HG03280 (cell line): ENCODE data around the gene DDX11.
"Not testable (repeated sequence)": the region's sequence is repeated elsewhere in the genome, so short reads cannot be mapped to it uniquely, and the experiment has no call there.

Source experiments
- ATAC-seq: cut with Tn5 transposase; IDR thresholded peaks from one replicate; pipeline ENCODE4 v1.9.1; 2021; ENCODE audit warnings: mild to moderate bottlenecking, moderate library complexity; ENCODE audit not compliant: unreplicated experiment

The DDX11 gene

GRCh38 chr12:31073527-31074332, at the start of gene DDX11:
Gene DDX11 (plus strand): TSS chr12:31073860. CDS start chr12:31078394, 4,534 bp downstream.
- peak; percentile 89 for ATAC-seq

DNA sequence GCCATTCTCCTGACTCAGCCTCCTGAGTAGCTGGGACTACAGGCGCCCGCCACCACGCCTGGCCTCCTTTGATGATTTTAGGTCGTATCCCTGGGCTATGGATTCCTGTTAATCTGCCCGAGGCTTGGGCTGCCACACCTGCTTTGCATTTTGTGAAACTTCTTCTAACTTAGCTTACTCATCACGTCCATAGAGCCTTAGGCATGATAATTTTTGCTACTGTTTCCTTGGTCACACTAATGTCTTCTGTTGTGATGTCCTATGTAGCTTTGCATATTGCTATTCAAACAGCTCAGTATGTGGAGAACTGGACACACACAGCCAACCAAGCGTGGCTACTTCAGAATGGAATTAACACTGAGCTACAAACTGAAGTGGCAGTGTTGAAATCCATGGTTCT, 47.5 kb upstream of the DDX11 start:
- ATAC-seq, result no peak

GRCh38 chr12:31027006-31027405, 46.7 kb upstream of the DDX11 start:
- ATAC-seq, result not testable (repeated sequence)

GRCh38 chr12:31029468-31029867, 44.2 kb upstream of the DDX11 start:
- ATAC-seq, result no peak

DNA sequence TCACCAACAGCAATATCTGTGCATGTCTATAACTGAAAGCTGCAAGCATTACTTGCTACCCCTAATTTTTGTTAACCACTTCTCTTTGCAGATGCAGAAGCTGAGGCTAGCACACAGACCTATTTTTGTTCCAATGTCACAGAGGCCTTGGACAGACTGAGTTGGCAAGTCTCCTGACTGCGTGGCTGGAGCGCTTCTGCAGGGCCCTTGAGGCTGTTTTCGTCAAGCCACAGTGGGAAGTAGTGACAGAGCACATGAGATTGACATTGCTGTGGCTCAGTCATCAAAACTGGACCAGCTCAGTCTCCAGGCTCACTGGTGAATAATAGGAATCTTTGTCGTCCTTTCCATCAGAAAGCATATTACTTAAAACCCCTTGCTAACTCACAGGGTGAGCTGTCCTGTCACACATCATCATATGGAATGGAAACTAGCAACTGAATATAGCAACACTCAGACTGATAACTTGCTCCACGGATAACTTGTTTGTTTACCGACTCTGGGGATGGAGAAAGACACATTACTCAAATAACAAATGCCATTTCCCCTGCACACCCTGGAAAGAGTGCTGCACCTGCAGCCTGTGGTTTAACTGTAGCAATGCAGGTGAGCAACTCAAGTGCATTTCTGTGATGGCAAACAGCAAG, 43.6 kb upstream of the DDX11 start:
- no peak for ATAC-seq

GRCh38 chr12:31031951-31032335, 41.7 kb upstream of the DDX11 start:
- no peak for ATAC-seq

DNA sequence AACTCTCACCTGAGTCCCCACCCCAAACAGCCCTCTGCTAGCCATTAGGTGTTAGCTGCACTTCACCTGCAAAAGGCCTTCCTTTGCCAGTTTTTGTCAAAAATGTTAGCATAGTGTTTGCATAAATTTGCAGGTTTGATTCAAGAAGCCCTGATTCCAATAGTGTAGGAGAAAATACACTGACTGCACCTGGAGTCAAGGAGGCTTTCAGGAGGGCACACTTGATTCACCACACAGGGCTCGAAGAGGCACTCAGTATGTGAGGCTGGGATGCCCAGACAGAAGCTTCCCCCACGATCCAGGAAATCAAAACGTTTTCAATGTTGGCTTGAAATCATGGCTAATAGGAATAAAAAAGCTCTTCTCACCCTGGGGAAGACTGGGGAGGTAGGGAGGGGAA, 40.5 kb upstream of the DDX11 start:
- no peak for ATAC-seq

DNA sequence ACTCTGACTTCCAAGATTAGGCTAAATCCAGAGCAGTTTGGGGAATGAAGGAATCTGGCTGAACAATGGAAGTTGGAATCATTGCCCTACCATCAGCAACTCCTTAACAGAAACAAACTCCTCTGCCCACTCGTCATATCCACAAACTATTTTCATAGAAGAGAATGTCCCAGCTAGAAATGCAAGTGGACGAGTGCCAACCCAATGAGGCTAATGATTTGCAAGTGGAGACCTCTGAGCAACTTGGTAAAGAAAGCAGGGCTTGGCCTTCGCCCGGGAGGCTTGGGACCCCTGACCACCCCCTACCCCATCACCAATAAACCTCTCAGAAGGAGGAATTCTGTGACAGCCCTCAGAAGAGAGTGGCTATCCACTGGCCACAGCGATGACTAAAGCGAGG, 40.0 kb upstream of the DDX11 start:
- no peak for ATAC-seq

GRCh38 chr12:31034372-31034771, 39.3 kb upstream of the DDX11 start:
- no peak for ATAC-seq

- no peak for ATAC-seq
These were observed 38.4 kb upstream of the DDX11 start for GRCh38 chr12:31035226-31035625.

GRCh38 chr12:31035967-31036665, 37.5 kb upstream of the DDX11 start:
- no peak for ATAC-seq

- no peak for ATAC-seq
These were observed 36.6 kb upstream of the DDX11 start for GRCh38 chr12:31037028-31037427.

DNA sequence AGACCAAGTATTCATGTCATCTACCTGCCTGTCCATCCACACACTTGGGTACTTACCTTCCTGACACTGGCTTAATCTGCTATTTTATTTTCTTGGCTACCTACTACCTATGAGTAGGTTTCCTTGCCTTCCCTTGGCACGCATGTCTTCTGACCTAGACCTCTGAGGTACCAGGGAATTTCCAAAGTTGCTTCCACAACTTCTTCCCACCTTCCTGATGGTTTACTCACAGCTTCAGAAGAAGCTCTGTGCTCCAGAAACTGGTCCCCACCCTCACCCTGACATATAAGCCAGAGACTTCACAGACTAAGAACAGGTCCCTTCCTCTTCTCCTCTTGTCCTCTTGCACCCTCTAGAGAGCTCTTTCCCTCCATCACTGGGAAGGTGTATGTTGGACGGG, 35.7 kb upstream of the DDX11 start:
- no peak for ATAC-seq

GRCh38 chr12:31041033-31041564, 32.6 kb upstream of the DDX11 start:
- no peak for ATAC-seq

GRCh38 chr12:31050143-31050542, 23.5 kb upstream of the DDX11 start:
- not testable (repeated sequence) for ATAC-seq

DNA sequence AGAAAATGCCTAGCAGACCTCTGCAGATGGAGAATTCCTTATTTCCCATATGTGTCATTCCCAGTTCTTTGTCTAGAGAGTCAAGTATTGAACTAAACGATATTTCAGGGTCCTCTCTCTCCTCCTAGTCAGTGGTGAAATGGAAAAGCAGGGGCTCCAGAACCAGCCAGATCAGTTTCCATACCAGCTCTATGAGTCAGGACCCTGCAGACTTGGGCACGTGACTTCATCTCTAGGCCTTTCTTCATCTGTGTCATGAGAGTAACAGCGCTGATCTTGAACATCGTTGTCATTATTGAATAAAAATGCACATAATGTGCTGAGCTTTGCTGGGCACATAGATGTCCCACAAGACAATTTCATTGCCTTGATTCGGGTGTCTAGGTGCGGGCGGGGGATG, 23.1 kb upstream of the DDX11 start:
- not testable (repeated sequence) for ATAC-seq

GRCh38 chr12:31051692-31052091, 22.0 kb upstream of the DDX11 start:
- peak; percentile 74 for ATAC-seq

DNA sequence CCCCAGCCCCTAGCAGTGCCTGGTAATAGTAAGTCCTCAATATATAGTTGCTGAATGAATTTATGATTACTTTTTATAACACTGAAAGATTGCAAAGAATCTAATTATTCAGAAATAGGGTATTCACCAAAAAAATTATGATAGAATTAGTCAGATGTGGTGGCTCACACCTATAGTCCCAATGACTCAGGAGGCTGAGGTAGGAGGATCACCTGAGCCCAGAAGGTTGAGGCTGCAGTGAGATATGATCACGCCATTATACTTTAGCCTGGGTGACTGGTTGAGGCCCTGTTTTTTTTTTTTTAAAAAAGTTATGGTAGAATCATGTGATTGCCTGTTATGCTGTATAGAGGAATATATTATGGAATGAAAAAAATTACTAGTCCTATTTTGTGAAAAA, 21.5 kb upstream of the DDX11 start:
- ATAC-seq, result not testable (repeated sequence)

GRCh38 chr12:31052666-31053439, 20.8 kb upstream of the DDX11 start:
- ATAC-seq, result not testable (repeated sequence)

- not testable (repeated sequence) for ATAC-seq
These were observed 19.7 kb upstream of the DDX11 start for GRCh38 chr12:31053944-31054343.

GRCh38 chr12:31057671-31058070, 16.0 kb upstream of the DDX11 start:
- ATAC-seq, result no peak
